SK-N-SH (cell line): Measurements from ENCODE around the gene BOD1. TPM values are rescaled to one million over a fixed set of nuclear protein-coding genes. Genes with fewer than 3 reads are reported as not detected.

ENCODE experiments used
- CTCF ChIA-PET: fragments of 300-600, 350-600 bp; formaldehyde crosslinking; extraction: SDS; loops from one replicate; lab custom pipeline; 2021; lab: Yijun Ruan, JAX
- POLR2A ChIA-PET: fragments of 350-600 bp; sonication (Branson Sonifier 250); formaldehyde crosslinking; extraction: SDS; loops from one replicate; lab custom pipeline; 2020; ENCODE audit warnings: antibody characterized with exemption, inconsistent platforms; lab: Yijun Ruan, JAX
- DNase-seq: peaks from one replicate; pipeline ENCODE4 v3.0.0; 2012
- H2AFZ ChIP-seq: fragments of 200-600 bp; sonication (generic); 2 replicates; pipeline ENCODE4 v1.8.1; 2016; ENCODE audit warnings: antibody characterized with exemption, mild to moderate bottlenecking, low read depth
- H3F3A ChIP-seq: fragments of 200-600 bp; sonication (generic); replicated peaks from 2 replicates; pipeline ENCODE3; 2016; ENCODE audit warnings: antibody characterized with exemption, mild to moderate bottlenecking; ENCODE audit not compliant: insufficient read depth
- H3K27ac ChIP-seq, 2 experiments: fragments of 200-500 bp in 1 of 2; fragments of 200-600 bp in 1 of 2; sonication (Bioruptor generic) in 1 of 2; sonication (generic), shearing (Covaris generic) in 1 of 2; 2 replicates each; pipeline versions ENCODE4 v1.5.1 to v1.6.1; 2014 to 2016; ENCODE audit warnings: low read depth in 2 of 2, inconsistent platforms in 1 of 2, low read length in 1 of 2, mild to moderate bottlenecking in 1 of 2, mixed read lengths in 1 of 2
- H3K27me3 ChIP-seq: fragments of 200-600 bp; sonication (generic), shearing (Covaris generic); 2 replicates; pipeline ENCODE4 v1.6.1; 2016; ENCODE audit warnings: mixed run types; ENCODE audit not compliant: insufficient read depth
- H3K36me3 ChIP-seq, 2 experiments: fragments of 200-500 bp in 1 of 2; fragments of 200-600 bp in 1 of 2; sonication (Bioruptor generic) in 1 of 2; sonication (generic) in 1 of 2; replicated peaks in 1 of 2; 2 replicates each; pipeline versions ENCODE3 to v1.5.1; 2014 to 2016; ENCODE audit warnings: low read length in 1 of 2, mild to moderate bottlenecking in 1 of 2; ENCODE audit not compliant: insufficient read depth in 2 of 2, control insufficient read depth in 1 of 2
- H3K4me1 ChIP-seq, 2 experiments: fragments of 200-500 bp in 1 of 2; fragments of 200-600 bp in 1 of 2; sonication (Bioruptor generic) in 1 of 2; sonication (generic), shearing (Covaris generic) in 1 of 2; 2 replicates each; pipeline versions ENCODE4 v1.5.1 to v1.6.1; 2014 to 2016; ENCODE audit warnings: low read depth in 1 of 2, low read length in 1 of 2, mixed run types in 1 of 2; ENCODE audit not compliant: insufficient read depth in 2 of 2, control insufficient read depth in 1 of 2
- H3K4me2 ChIP-seq: fragments of 200-600 bp; sonication (generic), shearing (Covaris generic); 2 replicates; pipeline ENCODE4 v1.6.1; 2017; ENCODE audit warnings: mixed run types
- H3K4me3 ChIP-seq, 2 experiments: fragments of 200-500 bp in 1 of 2; fragments of 200-600 bp in 1 of 2; sonication (Bioruptor generic) in 1 of 2; sonication (generic), shearing (Covaris generic) in 1 of 2; 2 replicates each; pipeline versions ENCODE4 v1.5.1 to v1.8.1; 2014 to 2016; ENCODE audit warnings: low read depth in 2 of 2, inconsistent platforms in 1 of 2, low read length in 1 of 2, mild to moderate bottlenecking in 1 of 2, mixed read lengths in 1 of 2, moderate library complexity in 1 of 2
- H3K79me2 ChIP-seq: fragments of 200-600 bp; sonication (generic); 2 replicates; pipeline ENCODE4 v1.8.1; 2017; ENCODE audit warnings: mild to moderate bottlenecking; ENCODE audit not compliant: insufficient read depth
- H3K9ac ChIP-seq: fragments of 200-600 bp; sonication (generic); 2 replicates; pipeline ENCODE4 v1.6.1; 2017; ENCODE audit warnings: mixed run types
- H3K9me2 ChIP-seq: fragments of 200-600 bp; sonication (generic); 2 replicates; pipeline ENCODE4 v1.6.1; 2017; ENCODE audit warnings: mixed run types
- H3K9me3 ChIP-seq: fragments of 200-600 bp; sonication (generic); 2 replicates; pipeline ENCODE4 v1.6.1; 2017; ENCODE audit warnings: mixed run types, mild to moderate bottlenecking, moderate library complexity
- H4K20me1 ChIP-seq: fragments of 200-600 bp; sonication (generic); 2 replicates; pipeline ENCODE4 v1.6.1; 2017; ENCODE audit warnings: mild to moderate bottlenecking, mixed run types; ENCODE audit not compliant: insufficient read depth
- CTCF ChIP-seq: fragments of 200-600 bp; sonication (generic); IDR thresholded peaks from 2 replicates; pipeline ENCODE4 v1.6.1; 2017; ENCODE audit warnings: antibody characterized with exemption, mild to moderate bottlenecking, moderate library complexity
- ELF1 ChIP-seq: IDR thresholded peaks from 2 replicates; pipeline ENCODE4 v1.4.0; 2012
- EZH2phosphoT487 ChIP-seq: fragments of 200-600 bp; sonication (generic); IDR thresholded peaks from 2 replicates; pipeline ENCODE4 v1.6.1; 2017; ENCODE audit warnings: low read depth, mixed run types, mild to moderate bottlenecking, antibody characterized with exemption, moderate library complexity, borderline replicate concordance
- FOXJ3 ChIP-seq: sonication (generic); formaldehyde crosslinking; IDR thresholded peaks from 2 replicates; pipeline ENCODE4 v1.5.1; 2020; ENCODE audit warnings: mild to moderate bottlenecking, missing genetic modification reagents
- FOXM1 ChIP-seq: IDR thresholded peaks from 2 replicates; pipeline ENCODE4 v1.4.0; 2012; ENCODE audit warnings: low read depth, mild to moderate bottlenecking
- GABPA ChIP-seq: IDR thresholded peaks from 2 replicates; pipeline ENCODE4 v1.4.0; 2012; ENCODE audit warnings: low read depth, mild to moderate bottlenecking
- GATA2 ChIP-seq: sonication (generic); formaldehyde crosslinking; IDR thresholded peaks from 2 replicates; pipeline ENCODE4 v1.5.0; 2020; ENCODE audit warnings: mild to moderate bottlenecking, missing genetic modification reagents
- IRF3 ChIP-seq: fragments of 150-350 bp; IDR thresholded peaks from 2 replicates; pipeline ENCODE4 v1.6.1; 2016; ENCODE audit warnings: mild to moderate bottlenecking, low read depth, low read length
- NFIC ChIP-seq: IDR thresholded peaks from 2 replicates; pipeline ENCODE4 v1.4.0; 2012; ENCODE audit warnings: borderline replicate concordance
- NRF1 ChIP-seq: IDR thresholded peaks from 2 replicates; pipeline ENCODE4 v1.6.1; 2012; ENCODE audit warnings: low read depth, mild to moderate bottlenecking, low read length
- PBX3 ChIP-seq: IDR thresholded peaks from 2 replicates; pipeline ENCODE4; 2012
- SIN3A ChIP-seq: IDR thresholded peaks from 2 replicates; pipeline ENCODE4 v1.6.1; 2012; ENCODE audit warnings: low read depth, mild to moderate bottlenecking, low read length, moderate library complexity, borderline replicate concordance
- TCF12 ChIP-seq: IDR thresholded peaks from 2 replicates; pipeline ENCODE4 v1.4.0; 2012
- TEAD4 ChIP-seq: IDR thresholded peaks from 2 replicates; pipeline ENCODE4 v1.4.0; 2012; ENCODE audit warnings: mild to moderate bottlenecking, borderline replicate concordance; ENCODE audit not compliant: insufficient read depth
- USF1 ChIP-seq: IDR thresholded peaks from 2 replicates; pipeline ENCODE4 v1.4.0; 2012; ENCODE audit warnings: low read depth, borderline replicate concordance
- USF2 ChIP-seq: fragments of 150-350 bp; IDR thresholded peaks from 2 replicates; pipeline ENCODE4 v1.6.1; 2017; ENCODE audit warnings: antibody characterized with exemption, low read length, low read depth, borderline replicate concordance
- YY1 ChIP-seq: IDR thresholded peaks from 2 replicates; pipeline ENCODE4 v1.4.0; 2012; ENCODE audit warnings: low read depth, mild to moderate bottlenecking
- ZBTB33 ChIP-seq: IDR thresholded peaks from 2 replicates; pipeline ENCODE4 v1.4.0; 2012; ENCODE audit warnings: low read depth, borderline replicate concordance
- WGBS: methylation state at CpG from one replicate; pipeline ENCODE4 v1.1.6; 2017; ENCODE audit warnings: low lambda C conversion rate; 5-methylcytosine and 5-hydroxymethylcytosine counted together
- polyA plus RNA-seq, 3 experiments: library from polyadenylated mRNA; depleted of rRNA; stranded (reverse); fragments of >200 nt; gene quantifications; 2 replicates each; pipeline ENCODE4 v1.2.3, GENCODE V29; 2012

BOD1 gene
- polyA plus RNA-seq, 1 of the 3 experiments (the other 2 are of a cell fraction): 45.3 TPM

- H3K27me3 ChIP-seq: no peaks in the 10 kb centered on the region; the same call in 1 of the 2 replicates
- H4K20me1 ChIP-seq: no peaks in the 10 kb centered on the region
- no peak overlapping the region for H3K4me3 ChIP-seq
- no peak overlapping the region for H3K4me2 ChIP-seq
- H3K9me3 ChIP-seq: no peaks in the 10 kb centered on the region
- no peak for TF ChIP-seq EZH2phosphoT487
- no peak for TF ChIP-seq NRF1
- TF ChIP-seq USF1: no peak
- no peak for TF ChIP-seq YY1
- no peak for TF ChIP-seq FOXM1
- TF ChIP-seq ELF1: no peak
- TF ChIP-seq FOXJ3: no peak
- TF ChIP-seq USF2: no peak
- TF ChIP-seq IRF3: no peak
- no peak for TF ChIP-seq SIN3A
- TF ChIP-seq CTCF: no peak
- no peak for TF ChIP-seq GABPA
- TF ChIP-seq PBX3: no peak
- TF ChIP-seq ZBTB33: no peak
- TF ChIP-seq TCF12: no peak
- no peak for TF ChIP-seq TEAD4
- no peak for TF ChIP-seq GATA2 (CRISPR knock-in tag)
- TF ChIP-seq NFIC: no peak
- no peaks in the 10 kb centered on the region for H3K9me2 ChIP-seq
- no peaks in the 10 kb centered on the region for H3K36me3 ChIP-seq
- H3K9ac ChIP-seq: no peak overlapping the region
- ChIA-PET POLR2A (no interaction called here), CTCF (no interaction called here)
- no peak for DNase-seq
- H2AFZ ChIP-seq: no peak overlapping the region
- no peak overlapping the region for H3K27ac ChIP-seq
- H3K79me2 ChIP-seq: no peaks in the 10 kb centered on the region
- peaks cover 0 to 16% of the 10 kb centered on the region in 2 experiments; a peak in 1 of 4 replicates for H3K4me1 ChIP-seq
- 54% methylated on average over 7 of the region's 7 CpGs for WGBS
- H3F3A ChIP-seq: no peaks in the 10 kb centered on the region
Measured at GRCh38 chr5:173648308-173648866, 31.9 kb upstream of the BOD1 start.
